Keratinocyte (primary cell): ENCODE data around the gene TUBB2A. TPM values are rescaled to one million over a fixed set of nuclear protein-coding genes. Genes with fewer than 3 reads are reported as not detected.

Experiments
- DNase-seq: peaks from one replicate; pipeline ENCODE4 v3.0.0-alpha.2; 2011; ENCODE audit warnings: low read depth, missing footprints, low spot score
- FAIRE-seq: peaks from 2 replicates; lab custom pipeline; 2011; peaks lifted over from hg19 to GRCh38; lab: Jason Lieb, UNC
- H2AFZ ChIP-seq: 2 replicates; pipeline ENCODE4 v1.6.0; 2012; ENCODE audit warnings: low read length, control low read depth, inconsistent platforms; ENCODE audit not compliant: control insufficient read depth
- H3K27ac ChIP-seq: 2 replicates; pipeline ENCODE4 v1.5.1; 2011; ENCODE audit warnings: low read length; ENCODE audit not compliant: control insufficient read depth, insufficient read depth
- H3K27me3 ChIP-seq: 3 replicates; pipeline ENCODE4 v1.6.0; 2011; ENCODE audit warnings: low read length; ENCODE audit not compliant: control insufficient read depth, insufficient read depth; ENCODE audit errors: extremely low read depth
- H3K36me3 ChIP-seq, 2 experiments: 2 replicates in 1 of 2; 3 replicates in 1 of 2; pipeline ENCODE4 v1.5.1; 2011; ENCODE audit warnings: low read length in 2 of 2, mild to moderate bottlenecking in 1 of 2; ENCODE audit not compliant: control insufficient read depth in 2 of 2, insufficient read depth in 2 of 2; ENCODE audit errors: extremely low read depth in 1 of 2
- H3K4me1 ChIP-seq: 3 replicates; pipeline ENCODE4 v1.5.1; 2011; ENCODE audit warnings: low read length; ENCODE audit not compliant: control insufficient read depth, insufficient read depth; ENCODE audit errors: extremely low read depth
- H3K4me2 ChIP-seq: 3 replicates; pipeline ENCODE4 v1.6.0; 2011; ENCODE audit warnings: low read depth, low read length; ENCODE audit not compliant: control insufficient read depth, insufficient read depth; ENCODE audit errors: extremely low read depth
- H3K4me3 ChIP-seq, 3 experiments: fragments of 200-600 bp in 1 of 3; sonication (generic) in 1 of 3; 2 replicates in 2 of 3; 3 replicates in 1 of 3; pipeline ENCODE4 v1.5.1; 2011 to 2016; ENCODE audit warnings: low read length in 3 of 3, mild to moderate bottlenecking in 3 of 3, control low read depth in 2 of 3, inconsistent platforms in 1 of 3, low read depth in 1 of 3, mixed read lengths in 1 of 3, mixed run types in 1 of 3, moderate library complexity in 1 of 3; ENCODE audit not compliant: control insufficient read depth in 2 of 3, insufficient read depth in 2 of 3; ENCODE audit errors: extremely low read depth in 1 of 3
- H3K79me2 ChIP-seq: 2 replicates; pipeline ENCODE4 v1.6.0; 2012; ENCODE audit warnings: low read length; ENCODE audit not compliant: control insufficient read depth, insufficient read depth
- H3K9ac ChIP-seq: 3 replicates; pipeline ENCODE4 v1.6.0; 2011; ENCODE audit warnings: low read length; ENCODE audit not compliant: control insufficient read depth, insufficient read depth; ENCODE audit errors: extremely low read depth
- H3K9me1 ChIP-seq: 3 replicates; pipeline ENCODE4 v1.6.0; 2011; ENCODE audit warnings: low read length; ENCODE audit not compliant: control insufficient read depth, insufficient read depth; ENCODE audit errors: extremely low read depth
- H3K9me3 ChIP-seq: 2 replicates; pipeline ENCODE4 v1.5.1; 2012; ENCODE audit warnings: low read depth, low read length; ENCODE audit not compliant: control insufficient read depth
- H4K20me1 ChIP-seq: 3 replicates; pipeline ENCODE4 v1.6.0; 2011; ENCODE audit warnings: low read length; ENCODE audit not compliant: control insufficient read depth, insufficient read depth; ENCODE audit errors: extremely low read depth
- EZH2 ChIP-seq: IDR thresholded peaks from one replicate; pipeline ENCODE4 v1.6.1; 2012; ENCODE audit warnings: inconsistent platforms, mild to moderate bottlenecking, low read length, moderate library complexity
- dilution Hi-C: fragments of 300-500 bp; cut with MboI; formaldehyde crosslinking; loops from one replicate; pipeline ENCODE4 v1.7.0; 2020; ENCODE audit warnings: low sequenced_read_pairs; ENCODE audit not compliant: extremely low pct_ligation_motif_present
- polyA plus RNA-seq, 5 experiments: library from polyadenylated mRNA; depleted of rRNA in 3 of 5; stranded (reverse) in 3 of 5; stranded (forward) in 1 of 5; unstranded in 1 of 5; fragments of >200 nt; gene quantifications; 1 replicate in 1 of 5; 2 replicates in 3 of 5; 3 replicates in 1 of 5; pipeline versions ENCODE4 v1.2.1 to v1.2.3, GENCODE V29; 2011 to 2012; ENCODE audit warnings: missing spikeins in 2 of 5, low read depth in 1 of 5, low replicate concordance in 1 of 5
- TF ChIP-seq, protein P1 (sequence below), 3 experiments: IDR thresholded peaks in 1 of 3; conservative IDR thresholded peaks in 1 of 3; optimal IDR thresholded peaks in 1 of 3; 2 replicates in 2 of 3; 3 replicates in 1 of 3; pipeline versions ENCODE3 to v1.5.1; 2011; ENCODE audit warnings: low read length in 3 of 3, mild to moderate bottlenecking in 3 of 3, moderate library complexity in 2 of 3, control low read depth in 1 of 3, inconsistent platforms in 1 of 3; ENCODE audit not compliant: insufficient read depth in 2 of 3; ENCODE audit errors: extremely low read depth in 1 of 3

TUBB2A gene
- polyA plus RNA-seq, 1 donor (not counting 4 experiments of a cell fraction or from before 2014, with no cell fraction given), result 58.8 TPM

DNA sequence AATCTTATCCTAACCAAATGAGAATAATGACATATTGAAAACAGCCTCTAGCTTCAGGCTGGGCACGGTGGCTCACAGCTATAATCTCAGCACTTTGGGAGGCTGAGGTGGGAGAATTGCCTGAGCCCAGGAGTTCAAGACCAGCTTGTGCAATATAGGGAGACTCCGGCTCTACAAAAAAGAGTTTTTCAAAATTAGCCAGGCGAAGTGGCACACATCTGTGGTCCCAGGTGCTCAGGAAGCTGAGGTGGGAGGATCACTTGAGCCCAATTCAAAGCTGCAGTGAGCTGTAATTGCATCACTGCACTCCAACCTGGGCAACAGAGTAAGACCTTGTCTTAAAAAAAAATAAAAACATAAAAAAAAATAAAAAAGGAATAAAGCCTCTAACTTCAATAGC is 4.7 kb downstream of the TUBB2A start:
- Histone ChIP-seq H3K9me1 (no peaks in the 10 kb centered on the region), H2AFZ (no peak overlapping the region), H3K9ac (no peak overlapping the region), H3K4me1 (no peaks in the 10 kb centered on the region), H3K9me3 (no peaks in the 10 kb centered on the region), H3K4me2 (no peak overlapping the region), H3K36me3 (peaks cover 7 to 15% of the 10 kb centered on the region in 2 experiments), H3K27ac (no peak overlapping the region), H3K79me2 (no peaks in the 10 kb centered on the region), H4K20me1 (peaks cover 2% of the 10 kb centered on the region), H3K4me3 (no peak overlapping the region), H3K27me3 (no peaks in the 10 kb centered on the region)
- no peak for TF ChIP-seq EZH2
- TF ChIP-seq, protein P1, sequence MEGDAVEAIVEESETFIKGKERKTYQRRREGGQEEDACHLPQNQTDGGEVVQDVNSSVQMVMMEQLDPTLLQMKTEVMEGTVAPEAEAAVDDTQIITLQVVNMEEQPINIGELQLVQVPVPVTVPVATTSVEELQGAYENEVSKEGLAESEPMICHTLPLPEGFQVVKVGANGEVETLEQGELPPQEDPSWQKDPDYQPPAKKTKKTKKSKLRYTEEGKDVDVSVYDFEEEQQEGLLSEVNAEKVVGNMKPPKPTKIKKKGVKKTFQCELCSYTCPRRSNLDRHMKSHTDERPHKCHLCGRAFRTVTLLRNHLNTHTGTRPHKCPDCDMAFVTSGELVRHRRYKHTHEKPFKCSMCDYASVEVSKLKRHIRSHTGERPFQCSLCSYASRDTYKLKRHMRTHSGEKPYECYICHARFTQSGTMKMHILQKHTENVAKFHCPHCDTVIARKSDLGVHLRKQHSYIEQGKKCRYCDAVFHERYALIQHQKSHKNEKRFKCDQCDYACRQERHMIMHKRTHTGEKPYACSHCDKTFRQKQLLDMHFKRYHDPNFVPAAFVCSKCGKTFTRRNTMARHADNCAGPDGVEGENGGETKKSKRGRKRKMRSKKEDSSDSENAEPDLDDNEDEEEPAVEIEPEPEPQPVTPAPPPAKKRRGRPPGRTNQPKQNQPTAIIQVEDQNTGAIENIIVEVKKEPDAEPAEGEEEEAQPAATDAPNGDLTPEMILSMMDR (optimal IDR thresholded peaks at IDR 0.05 in 1 of 3, IDR thresholded peaks at IDR 0.05 in 1 of 3, conservative IDR thresholded peaks at IDR 0.05 in 1 of 3; ENCODE audit: extremely low read depth in 1 of 3, insufficient read depth in 2 of 3, low read length in 3 of 3), result no peak
- FAIRE-seq (no peak), DNase-seq (no peak)
- dilution Hi-C loops, result no loop called here

- Histone ChIP-seq H2AFZ (no peak overlapping the region), H4K20me1 (peaks cover 2% of the 10 kb centered on the region), H3K9ac (no peak overlapping the region), H3K9me1 (no peaks in the 10 kb centered on the region), H3K4me2 (no peak overlapping the region), H3K9me3 (no peaks in the 10 kb centered on the region), H3K4me3 (no peak overlapping the region), H3K4me1 (no peaks in the 10 kb centered on the region), H3K36me3 (peaks cover 7 to 15% of the 10 kb centered on the region in 2 experiments), H3K27me3 (no peaks in the 10 kb centered on the region), H3K27ac (no peak overlapping the region), H3K79me2 (no peaks in the 10 kb centered on the region)
- dilution Hi-C loops, result no loop called here
- no peak for DNase-seq
- no peak for FAIRE-seq
- TF ChIP-seq, protein P1 (optimal IDR thresholded peaks at IDR 0.05 in 1 of 3, IDR thresholded peaks at IDR 0.05 in 1 of 3, conservative IDR thresholded peaks at IDR 0.05 in 1 of 3; ENCODE audit: extremely low read depth in 1 of 3, insufficient read depth in 2 of 3, low read length in 3 of 3), result no peak
- no peak for TF ChIP-seq EZH2
Observed at GRCh38 chr6:3151691-3152090, 5.7 kb downstream of the TUBB2A start.
